H1 (cell line): Measurements from ENCODE around the gene RETSAT. TPM values are rescaled to one million over a fixed set of nuclear protein-coding genes. Genes with fewer than 3 reads are reported as not detected.

Experiments
- CTBP2 ChIP-seq: IDR thresholded peaks from 2 replicates; pipeline ENCODE4 v1.7.0; 2011; ENCODE audit warnings: borderline replicate concordance, mild to moderate bottlenecking, moderate library complexity, mixed read lengths, low read length; ENCODE audit not compliant: insufficient read depth, insufficient read length
- EP300 ChIP-seq, 2 experiments: IDR thresholded peaks; 1 replicate in 1 of 2; 2 replicates in 1 of 2; pipeline ENCODE4 v1.6.1; 2011 to 2012; ENCODE audit warnings: low read depth in 2 of 2, low read length in 2 of 2, mild to moderate bottlenecking in 2 of 2, borderline replicate concordance in 1 of 2, inconsistent platforms in 1 of 2, moderate library complexity in 1 of 2
- FOSL1 ChIP-seq: IDR thresholded peaks from 2 replicates; pipeline ENCODE4 v1.6.1; 2011; ENCODE audit warnings: mild to moderate bottlenecking, low read depth, low read length, moderate library complexity; ENCODE audit not compliant: insufficient read depth
- HDAC2 ChIP-seq, 2 experiments: fragments of 300-600 bp in 1 of 2; sonication (generic) in 1 of 2; IDR thresholded peaks; 2 replicates each; pipeline ENCODE4 v1.6.1; 2011 to 2012; ENCODE audit warnings: low read depth in 2 of 2, low read length in 2 of 2, mild to moderate bottlenecking in 2 of 2, moderate library complexity in 2 of 2, borderline replicate concordance in 1 of 2, inconsistent platforms in 1 of 2
- HDAC6 ChIP-seq: IDR thresholded peaks from one replicate; pipeline ENCODE4 v1.7.1; 2012; ENCODE audit warnings: low read depth, mild to moderate bottlenecking, inconsistent platforms, low read length, moderate library complexity
- JUND ChIP-seq: IDR thresholded peaks from 2 replicates; pipeline ENCODE4 v1.6.1; 2011; ENCODE audit warnings: mild to moderate bottlenecking, improper control_type of control experiment, low read length
- KDM4A ChIP-seq: IDR thresholded peaks from one replicate; pipeline ENCODE4 v1.7.1; 2012; ENCODE audit warnings: low read depth, mild to moderate bottlenecking, moderate library complexity, low read length, inconsistent platforms; ENCODE audit not compliant: severe bottlenecking
- polyA plus RNA-seq, 7 experiments: library from polyadenylated mRNA; depleted of rRNA in 3 of 7; stranded (reverse) in 5 of 7; unstranded in 2 of 7; fragments of >200 nt in 5 of 7; fragments of 200-250 nt in 2 of 7; gene quantifications; 1 replicate in 5 of 7; 2 replicates in 1 of 7; 4 replicates in 1 of 7; pipeline versions ENCODE4 v1.2.1 to v1.2.3, GENCODE V29; 2011 to 2013; ENCODE audit warnings: missing spikeins in 2 of 7, mixed read lengths in 2 of 7
- total RNA-seq: library from RNA; stranded (reverse); fragmentation: NEBNext Ultra II Directional; extraction: Animal tissue kit (Norgen Biotek cat#: 25700); gene quantifications from 2 replicates; pipeline ENCODE4 v1.2.1, GENCODE V29; 2021
- TF ChIP-seq, protein P1 (sequence below): fragments of 300-600 bp; sonication (generic); IDR thresholded peaks from 2 replicates; pipeline ENCODE4 v1.7.1; 2012; ENCODE audit warnings: low read length, moderate library complexity, mild to moderate bottlenecking, inconsistent platforms; ENCODE audit not compliant: insufficient replicate concordance
- TF ChIP-seq, protein P2 (sequence below): IDR thresholded peaks from 2 replicates; pipeline ENCODE4 v1.6.1; 2011; ENCODE audit warnings: low read depth, mild to moderate bottlenecking, low read length; ENCODE audit not compliant: insufficient read depth

Gene RETSAT
- total and polyA plus RNA-seq, 2 of the 8 experiments (the other 6 are each of a cell fraction or from before 2014, with no cell fraction given), result 15.8 to 16.7 TPM

DNA sequence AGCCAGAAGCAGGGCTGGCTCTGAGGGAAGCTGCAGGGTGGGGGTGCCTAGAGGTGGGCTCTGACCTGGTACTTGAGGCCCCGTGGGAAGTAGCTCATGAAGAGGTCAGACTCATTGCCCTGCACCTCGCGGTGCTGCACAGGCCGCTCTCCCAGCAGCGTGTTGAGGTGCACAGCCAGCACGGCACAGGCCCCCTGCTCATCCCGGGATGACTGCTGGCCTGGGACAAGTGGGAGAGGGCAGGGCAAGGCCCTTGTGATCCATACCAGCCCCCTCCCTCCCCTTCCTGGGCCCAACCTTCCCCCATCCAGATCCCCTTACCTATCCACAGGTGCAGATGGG is 47.1 kb upstream of the RETSAT start (continued):
- TF ChIP-seq, protein P1, sequence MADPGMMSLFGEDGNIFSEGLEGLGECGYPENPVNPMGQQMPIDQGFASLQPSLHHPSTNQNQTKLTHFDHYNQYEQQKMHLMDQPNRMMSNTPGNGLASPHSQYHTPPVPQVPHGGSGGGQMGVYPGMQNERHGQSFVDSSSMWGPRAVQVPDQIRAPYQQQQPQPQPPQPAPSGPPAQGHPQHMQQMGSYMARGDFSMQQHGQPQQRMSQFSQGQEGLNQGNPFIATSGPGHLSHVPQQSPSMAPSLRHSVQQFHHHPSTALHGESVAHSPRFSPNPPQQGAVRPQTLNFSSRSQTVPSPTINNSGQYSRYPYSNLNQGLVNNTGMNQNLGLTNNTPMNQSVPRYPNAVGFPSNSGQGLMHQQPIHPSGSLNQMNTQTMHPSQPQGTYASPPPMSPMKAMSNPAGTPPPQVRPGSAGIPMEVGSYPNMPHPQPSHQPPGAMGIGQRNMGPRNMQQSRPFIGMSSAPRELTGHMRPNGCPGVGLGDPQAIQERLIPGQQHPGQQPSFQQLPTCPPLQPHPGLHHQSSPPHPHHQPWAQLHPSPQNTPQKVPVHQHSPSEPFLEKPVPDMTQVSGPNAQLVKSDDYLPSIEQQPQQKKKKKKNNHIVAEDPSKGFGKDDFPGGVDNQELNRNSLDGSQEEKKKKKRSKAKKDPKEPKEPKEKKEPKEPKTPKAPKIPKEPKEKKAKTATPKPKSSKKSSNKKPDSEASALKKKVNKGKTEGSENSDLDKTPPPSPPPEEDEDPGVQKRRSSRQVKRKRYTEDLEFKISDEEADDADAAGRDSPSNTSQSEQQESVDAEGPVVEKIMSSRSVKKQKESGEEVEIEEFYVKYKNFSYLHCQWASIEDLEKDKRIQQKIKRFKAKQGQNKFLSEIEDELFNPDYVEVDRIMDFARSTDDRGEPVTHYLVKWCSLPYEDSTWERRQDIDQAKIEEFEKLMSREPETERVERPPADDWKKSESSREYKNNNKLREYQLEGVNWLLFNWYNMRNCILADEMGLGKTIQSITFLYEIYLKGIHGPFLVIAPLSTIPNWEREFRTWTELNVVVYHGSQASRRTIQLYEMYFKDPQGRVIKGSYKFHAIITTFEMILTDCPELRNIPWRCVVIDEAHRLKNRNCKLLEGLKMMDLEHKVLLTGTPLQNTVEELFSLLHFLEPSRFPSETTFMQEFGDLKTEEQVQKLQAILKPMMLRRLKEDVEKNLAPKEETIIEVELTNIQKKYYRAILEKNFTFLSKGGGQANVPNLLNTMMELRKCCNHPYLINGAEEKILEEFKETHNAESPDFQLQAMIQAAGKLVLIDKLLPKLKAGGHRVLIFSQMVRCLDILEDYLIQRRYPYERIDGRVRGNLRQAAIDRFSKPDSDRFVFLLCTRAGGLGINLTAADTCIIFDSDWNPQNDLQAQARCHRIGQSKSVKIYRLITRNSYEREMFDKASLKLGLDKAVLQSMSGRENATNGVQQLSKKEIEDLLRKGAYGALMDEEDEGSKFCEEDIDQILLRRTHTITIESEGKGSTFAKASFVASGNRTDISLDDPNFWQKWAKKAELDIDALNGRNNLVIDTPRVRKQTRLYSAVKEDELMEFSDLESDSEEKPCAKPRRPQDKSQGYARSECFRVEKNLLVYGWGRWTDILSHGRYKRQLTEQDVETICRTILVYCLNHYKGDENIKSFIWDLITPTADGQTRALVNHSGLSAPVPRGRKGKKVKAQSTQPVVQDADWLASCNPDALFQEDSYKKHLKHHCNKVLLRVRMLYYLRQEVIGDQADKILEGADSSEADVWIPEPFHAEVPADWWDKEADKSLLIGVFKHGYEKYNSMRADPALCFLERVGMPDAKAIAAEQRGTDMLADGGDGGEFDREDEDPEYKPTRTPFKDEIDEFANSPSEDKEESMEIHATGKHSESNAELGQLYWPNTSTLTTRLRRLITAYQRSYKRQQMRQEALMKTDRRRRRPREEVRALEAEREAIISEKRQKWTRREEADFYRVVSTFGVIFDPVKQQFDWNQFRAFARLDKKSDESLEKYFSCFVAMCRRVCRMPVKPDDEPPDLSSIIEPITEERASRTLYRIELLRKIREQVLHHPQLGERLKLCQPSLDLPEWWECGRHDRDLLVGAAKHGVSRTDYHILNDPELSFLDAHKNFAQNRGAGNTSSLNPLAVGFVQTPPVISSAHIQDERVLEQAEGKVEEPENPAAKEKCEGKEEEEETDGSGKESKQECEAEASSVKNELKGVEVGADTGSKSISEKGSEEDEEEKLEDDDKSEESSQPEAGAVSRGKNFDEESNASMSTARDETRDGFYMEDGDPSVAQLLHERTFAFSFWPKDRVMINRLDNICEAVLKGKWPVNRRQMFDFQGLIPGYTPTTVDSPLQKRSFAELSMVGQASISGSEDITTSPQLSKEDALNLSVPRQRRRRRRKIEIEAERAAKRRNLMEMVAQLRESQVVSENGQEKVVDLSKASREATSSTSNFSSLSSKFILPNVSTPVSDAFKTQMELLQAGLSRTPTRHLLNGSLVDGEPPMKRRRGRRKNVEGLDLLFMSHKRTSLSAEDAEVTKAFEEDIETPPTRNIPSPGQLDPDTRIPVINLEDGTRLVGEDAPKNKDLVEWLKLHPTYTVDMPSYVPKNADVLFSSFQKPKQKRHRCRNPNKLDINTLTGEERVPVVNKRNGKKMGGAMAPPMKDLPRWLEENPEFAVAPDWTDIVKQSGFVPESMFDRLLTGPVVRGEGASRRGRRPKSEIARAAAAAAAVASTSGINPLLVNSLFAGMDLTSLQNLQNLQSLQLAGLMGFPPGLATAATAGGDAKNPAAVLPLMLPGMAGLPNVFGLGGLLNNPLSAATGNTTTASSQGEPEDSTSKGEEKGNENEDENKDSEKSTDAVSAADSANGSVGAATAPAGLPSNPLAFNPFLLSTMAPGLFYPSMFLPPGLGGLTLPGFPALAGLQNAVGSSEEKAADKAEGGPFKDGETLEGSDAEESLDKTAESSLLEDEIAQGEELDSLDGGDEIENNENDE, result no peak
- TF ChIP-seq JUND, result no peak
- TF ChIP-seq EP300 (IDR thresholded peaks at IDR 0.05; ENCODE audit: borderline replicate concordance in 1 of 2, low read depth in 2 of 2, low read length in 2 of 2), result no peak
- TF ChIP-seq, protein P2, sequence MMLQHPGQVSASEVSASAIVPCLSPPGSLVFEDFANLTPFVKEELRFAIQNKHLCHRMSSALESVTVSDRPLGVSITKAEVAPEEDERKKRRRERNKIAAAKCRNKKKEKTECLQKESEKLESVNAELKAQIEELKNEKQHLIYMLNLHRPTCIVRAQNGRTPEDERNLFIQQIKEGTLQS, result no peak
- no peak for TF ChIP-seq KDM4A
- no peak for TF ChIP-seq FOSL1
- TF ChIP-seq HDAC6, result no peak
- TF ChIP-seq HDAC2 (IDR thresholded peaks at IDR 0.05; ENCODE audit: borderline replicate concordance in 1 of 2, low read depth in 2 of 2, low read length in 2 of 2), result no peak
- no peak for TF ChIP-seq CTBP2
